ENCODE measurements around the gene SYNPR. TPM values are rescaled to one million over a fixed set of nuclear protein-coding genes. Genes with fewer than 3 reads are reported as not detected.
A peak's percentile ranks its signal among the peaks of the same experiment; 100 is the strongest.

The SYNPR gene
- total RNA-seq, 1 experiment from 2014 or later, result 0.17 TPM

DNA sequence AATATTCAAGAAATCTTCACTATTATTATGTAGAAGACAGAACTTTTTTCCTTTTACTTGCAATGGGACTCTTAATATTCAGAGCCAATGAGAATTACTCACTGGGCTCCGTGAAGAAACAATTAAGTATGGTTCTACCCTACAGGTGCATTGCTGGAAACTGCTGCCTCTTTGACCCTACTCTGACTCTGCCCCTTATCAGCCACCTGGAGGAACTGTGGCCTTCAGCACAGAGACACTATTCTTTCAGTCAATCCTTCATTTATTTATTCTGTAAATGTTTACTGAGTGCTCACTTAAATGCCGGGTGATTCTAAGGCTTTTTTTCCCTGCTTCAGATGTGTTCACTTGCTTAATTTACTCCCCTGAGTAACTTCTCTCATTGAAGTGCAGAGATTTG lies 163.2 kb downstream of the SYNPR start:
- DNase-seq, result no peak
- no peak overlapping the region for H4K5ac ChIP-seq (ENCODE audit: insufficient read length, low read depth, low read length)
- H3K23ac ChIP-seq (ENCODE audit: insufficient read length, low read depth, low read length), result no peak overlapping the region
- no peak overlapping the region for H3K4me2 ChIP-seq (ENCODE audit: insufficient read depth, insufficient read length, low read length)
- H3K18ac ChIP-seq (ENCODE audit: insufficient read length, low read depth, low read length), result no peak overlapping the region
- no peak overlapping the region for H4K91ac ChIP-seq (ENCODE audit: insufficient read length, low read depth, low read length)
- H3T11ph ChIP-seq (ENCODE audit: low read length), result no peak overlapping the region
- no peak overlapping the region for H3K4ac ChIP-seq (ENCODE audit: low read depth, low read length)
- no peaks in the 10 kb centered on the region for H3K36me3 Mint-ChIP-seq (ENCODE audit: insufficient read depth in 1 of 3, low read depth in 3 of 3)
- H3K9ac ChIP-seq (ENCODE audit: extremely low read depth, insufficient read length, low read length), result no peak overlapping the region
- H3K9me3 ChIP-seq (ENCODE audit: control insufficient read depth, low read depth, low read length), result no peaks in the 10 kb centered on the region
- H3K4me1 ChIP-seq (ENCODE audit: insufficient read depth, low read length), result peaks cover 21% of the 10 kb centered on the region
- H4K20me1 ChIP-seq (ENCODE audit: control insufficient read depth, insufficient read depth, insufficient read length), result no peaks in the 10 kb centered on the region
- no peak overlapping the region for H3K27ac ChIP-seq (ENCODE audit: insufficient read length, low read depth, low read length)
- no peak overlapping the region for H2BK20ac ChIP-seq (ENCODE audit: low read depth, low read length, poor library complexity, severe bottlenecking)
- H4K8ac ChIP-seq (replicated peaks; ENCODE audit: insufficient read length, low read depth, low read length), result no peak overlapping the region
- no peak overlapping the region for H2BK15ac ChIP-seq (ENCODE audit: low read depth, low read length)
- no peaks in the 10 kb centered on the region for H3K79me2 ChIP-seq (ENCODE audit: insufficient read depth, low read length)
- peak overlapping the region in 2 of 3 experiments; percentile 11 to 28; a peak in 1 of 7 replicates for H3K27ac Mint-ChIP-seq
- no peak overlapping the region for H3K56ac ChIP-seq (ENCODE audit: insufficient read length, low read depth, low read length)
- no peak overlapping the region for H2BK120ac ChIP-seq (ENCODE audit: low read depth, low read length, poor library complexity, severe bottlenecking)
- no peak overlapping the region for H2BK12ac ChIP-seq (ENCODE audit: insufficient read length, low read depth, low read length)
- peaks cover 85 to 91% of the 10 kb centered on the region in 2 experiments for H3K4me1 Mint-ChIP-seq
- no peaks in the 10 kb centered on the region for H3K9me3 Mint-ChIP-seq
- no peaks in the 10 kb centered on the region for H3K79me1 ChIP-seq (ENCODE audit: insufficient read depth, low read depth, low read length, poor library complexity, severe bottlenecking)
- no peak overlapping the region for H2AK5ac ChIP-seq (ENCODE audit: insufficient read length, low read length)
- TF ChIP-seq CTCF (conservative IDR thresholded peaks at IDR 0.05), result no peak
- no peaks in the 10 kb centered on the region for H3K27me3 ChIP-seq (ENCODE audit: insufficient read depth, low read length)
- H3K23me2 ChIP-seq (ENCODE audit: insufficient read length, low read depth, low read length, poor library complexity, severe bottlenecking), result no peaks in the 10 kb centered on the region
- no peak overlapping the region for H3K14ac ChIP-seq (ENCODE audit: insufficient read depth, low read length)
- H3K4me3 Mint-ChIP-seq, result no peak overlapping the region
- H3K27me3 Mint-ChIP-seq (ENCODE audit: low read depth), result no peaks in the 10 kb centered on the region
- H2AFZ ChIP-seq (ENCODE audit: low read length), result no peak overlapping the region
- no CpG with 5 or more reads among the region's 2 CpGs for WGBS (ENCODE audit: extremely low coverage, insufficient read length, low lambda C conversion rate)
- H2BK5ac ChIP-seq (ENCODE audit: insufficient read length, low read length), result no peak overlapping the region

All from H9 (cell line).